GM12801 (cell line): ENCODE results near the gene SNAP29.

ENCODE experiments used
- TF ChIP-seq, protein P1 (sequence below): IDR thresholded peaks from one replicate; pipeline ENCODE4 v1.5.1; 2011; ENCODE audit warnings: control low read depth; ENCODE audit not compliant: insufficient read length; ENCODE audit errors: extremely low read depth

The SNAP29 gene

DNA sequence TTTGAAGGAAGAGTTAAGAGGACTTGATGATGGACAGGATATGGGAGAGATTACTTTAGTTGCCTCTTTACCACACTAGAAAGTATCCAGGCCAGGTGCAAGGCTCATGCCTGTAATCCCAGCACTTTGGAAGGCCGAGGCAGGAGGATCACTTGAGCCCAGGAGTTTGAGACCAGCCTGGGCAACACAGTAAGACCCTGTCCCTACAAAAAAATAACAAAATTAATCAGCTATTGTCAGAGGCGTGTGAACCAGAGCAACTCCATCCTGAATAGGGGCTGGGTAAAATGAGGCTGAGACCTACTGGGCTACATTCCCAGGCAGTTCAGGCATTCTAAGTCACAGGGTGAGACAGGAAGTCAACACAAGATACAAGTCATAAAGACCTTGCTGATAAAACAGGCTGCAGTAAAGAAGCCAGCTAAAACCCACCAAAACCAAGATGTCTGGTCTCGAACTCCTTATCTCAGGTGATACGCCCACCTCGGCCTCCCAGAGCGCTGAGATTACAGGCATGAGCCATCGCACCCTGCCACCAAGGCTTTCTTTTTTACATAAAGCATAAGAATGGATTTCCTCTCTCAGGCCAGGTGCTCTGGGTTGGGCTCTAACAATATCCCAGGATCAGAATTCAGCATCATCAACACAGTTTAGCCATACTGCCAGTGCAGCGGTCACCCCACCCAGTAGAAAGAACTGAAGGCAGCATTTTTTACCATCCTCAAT is 18.0 kb upstream of the SNAP29 start:
- TF ChIP-seq, protein P1, sequence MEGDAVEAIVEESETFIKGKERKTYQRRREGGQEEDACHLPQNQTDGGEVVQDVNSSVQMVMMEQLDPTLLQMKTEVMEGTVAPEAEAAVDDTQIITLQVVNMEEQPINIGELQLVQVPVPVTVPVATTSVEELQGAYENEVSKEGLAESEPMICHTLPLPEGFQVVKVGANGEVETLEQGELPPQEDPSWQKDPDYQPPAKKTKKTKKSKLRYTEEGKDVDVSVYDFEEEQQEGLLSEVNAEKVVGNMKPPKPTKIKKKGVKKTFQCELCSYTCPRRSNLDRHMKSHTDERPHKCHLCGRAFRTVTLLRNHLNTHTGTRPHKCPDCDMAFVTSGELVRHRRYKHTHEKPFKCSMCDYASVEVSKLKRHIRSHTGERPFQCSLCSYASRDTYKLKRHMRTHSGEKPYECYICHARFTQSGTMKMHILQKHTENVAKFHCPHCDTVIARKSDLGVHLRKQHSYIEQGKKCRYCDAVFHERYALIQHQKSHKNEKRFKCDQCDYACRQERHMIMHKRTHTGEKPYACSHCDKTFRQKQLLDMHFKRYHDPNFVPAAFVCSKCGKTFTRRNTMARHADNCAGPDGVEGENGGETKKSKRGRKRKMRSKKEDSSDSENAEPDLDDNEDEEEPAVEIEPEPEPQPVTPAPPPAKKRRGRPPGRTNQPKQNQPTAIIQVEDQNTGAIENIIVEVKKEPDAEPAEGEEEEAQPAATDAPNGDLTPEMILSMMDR: no peak

DNA sequence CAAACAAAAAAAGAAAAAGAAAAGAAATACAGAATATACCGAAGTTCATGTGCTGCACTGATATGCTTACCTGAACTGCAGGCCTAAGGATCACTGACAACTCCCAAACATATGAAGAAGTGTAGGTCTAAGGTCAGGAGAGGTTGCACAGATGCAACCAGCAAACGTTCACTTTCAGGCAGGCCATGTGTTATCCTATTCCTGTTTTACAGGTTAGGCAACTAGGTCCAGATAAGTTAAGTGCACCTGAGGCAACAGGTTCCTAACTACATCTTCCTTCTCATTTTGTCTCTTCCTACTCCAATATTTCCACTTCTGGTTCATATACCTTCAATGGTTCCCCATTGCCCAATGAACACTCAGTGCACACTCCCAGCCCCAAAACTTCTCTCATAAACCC is 15.3 kb upstream of the SNAP29 start:
- TF ChIP-seq, protein P1: no peak

GRCh38 chr22:20844055-20845037 is 14.5 kb upstream of the SNAP29 start:
- TF ChIP-seq, protein P1: no peak

DNA sequence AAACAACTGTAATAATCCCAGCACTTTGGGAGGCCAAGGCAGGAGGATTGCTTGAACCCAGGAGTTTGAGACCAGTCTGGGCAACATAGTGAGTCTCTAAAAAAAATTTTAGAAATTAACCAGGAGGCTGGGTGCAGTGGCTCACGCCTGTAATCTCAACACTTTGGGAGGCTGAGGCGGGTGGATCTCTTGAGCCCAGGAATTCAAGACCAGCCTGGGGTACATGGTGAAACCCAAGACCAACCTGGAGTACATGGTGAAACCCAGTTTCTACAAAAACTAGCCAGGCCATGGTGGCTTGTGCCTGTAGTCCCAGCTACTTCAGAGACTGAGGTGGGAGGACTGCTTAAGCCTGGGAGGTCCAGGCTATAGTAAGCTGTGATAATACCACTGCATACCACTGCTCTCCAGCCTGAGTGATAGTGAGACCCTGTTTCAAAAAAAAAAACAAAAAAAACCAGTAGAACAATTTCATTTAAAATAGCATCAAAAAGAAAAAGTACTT is 11.4 kb upstream of the SNAP29 start:
- TF ChIP-seq, protein P1: no peak

- TF ChIP-seq, protein P1: no peak
These were observed 6.7 kb upstream of the SNAP29 start for GRCh38 chr22:20852076-20852475.

GRCh38 chr22:20852503-20852902 is 6.3 kb upstream of the SNAP29 start:
- TF ChIP-seq, protein P1: no peak

DNA sequence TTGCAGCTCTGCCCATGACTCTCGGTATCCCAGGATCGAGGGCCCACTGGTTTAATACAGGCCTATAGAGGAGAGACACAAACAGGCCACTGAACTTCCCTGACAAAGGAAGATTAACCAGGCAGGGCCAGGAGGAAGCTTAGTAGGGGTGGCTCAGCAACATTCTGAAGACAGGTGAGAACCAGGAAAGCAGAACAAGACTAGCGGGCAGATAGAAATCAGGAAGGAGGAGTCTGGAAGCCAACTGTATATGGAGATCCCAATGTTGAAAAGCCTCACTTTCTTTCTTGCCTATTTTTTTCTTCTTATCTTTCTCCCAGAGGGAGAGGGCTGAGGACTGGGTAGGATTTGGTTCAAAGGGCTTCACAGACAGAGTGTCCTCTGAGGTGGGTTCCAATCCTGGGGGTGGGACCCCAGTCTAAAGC is 5.6 kb upstream of the SNAP29 start:
- TF ChIP-seq, protein P1: no peak
